ENCODE data around the gene RAB6C.
"Not testable (repeated sequence)": the region's sequence is repeated elsewhere in the genome, so short reads cannot be mapped to it uniquely, and the experiment has no call there.

The RAB6C gene

GRCh38 chr2:129979629-129980155 lies at the start of gene RAB6C:
TSS of gene RAB6C (plus strand) at chr2:129979666. CDS start at chr2:129980116, 450 bp downstream.
- DNase-seq: not testable (repeated sequence)

- no peak for DNase-seq
These were observed 49.0 kb upstream of the RAB6C start for GRCh38 chr2:129930451-129930850.

GRCh38 chr2:129933387-129933786 lies 46.1 kb upstream of the RAB6C start:
- not testable (repeated sequence) for DNase-seq

- no peak for DNase-seq
These were observed 45.2 kb upstream of the RAB6C start for GRCh38 chr2:129934044-129934822.

GRCh38 chr2:129935118-129935517 lies 44.3 kb upstream of the RAB6C start:
- no peak for DNase-seq

- DNase-seq: no peak
These were observed 43.0 kb upstream of the RAB6C start for GRCh38 chr2:129936334-129936934.

- DNase-seq: not testable (repeated sequence)
These were observed 40.5 kb upstream of the RAB6C start for GRCh38 chr2:129938850-129939471.

- DNase-seq: not testable (repeated sequence)
These were observed 36.0 kb upstream of the RAB6C start for GRCh38 chr2:129943456-129943855.

GRCh38 chr2:129945557-129945956 lies 33.9 kb upstream of the RAB6C start:
- no peak for DNase-seq

GRCh38 chr2:129947712-129948111 lies 31.8 kb upstream of the RAB6C start:
- not testable (repeated sequence) for DNase-seq

GRCh38 chr2:129956171-129956570 lies 23.3 kb upstream of the RAB6C start:
- not testable (repeated sequence) for DNase-seq

- DNase-seq: no peak
These were observed 21.6 kb upstream of the RAB6C start for GRCh38 chr2:129957891-129958290.

GRCh38 chr2:129958736-129959135 lies 20.7 kb upstream of the RAB6C start:
- DNase-seq: not testable (repeated sequence)

GRCh38 chr2:129968605-129969004 lies 10.9 kb upstream of the RAB6C start:
- DNase-seq: peak; percentile 4

GRCh38 chr2:129975016-129975774 lies 4.3 kb upstream of the RAB6C start:
- no peak for DNase-seq

- not testable (repeated sequence) for DNase-seq
These were observed 2.5 kb upstream of the RAB6C start for GRCh38 chr2:129976969-129977368.

GRCh38 chr2:129977986-129978385 lies 1.5 kb upstream of the RAB6C start:
- DNase-seq: no peak

GRCh38 chr2:129980246-129980645 lies 780 bp downstream of the RAB6C start:
- not testable (repeated sequence) for DNase-seq

GRCh38 chr2:129981689-129982088 lies 2.2 kb downstream of the RAB6C start:
- not testable (repeated sequence) for DNase-seq

GRCh38 chr2:129984426-129984825 lies 5.0 kb downstream of the RAB6C start:
- no peak for DNase-seq

GRCh38 chr2:129992415-129993006 lies 13.0 kb downstream of the RAB6C start:
- not testable (repeated sequence) for DNase-seq

- DNase-seq: not testable (repeated sequence)
These were observed 13.7 kb downstream of the RAB6C start for GRCh38 chr2:129993151-129993550.

All from NCI-H774 (cell line).